H4 (cell line): ENCODE data around the gene MYCBP2. TPM values are rescaled to one million over a fixed set of nuclear protein-coding genes. Genes with fewer than 3 reads are reported as not detected.

ENCODE experiments used
- total RNA-seq: library from RNA; depleted of rRNA; stranded (reverse); fragments of >200 nt; shearing (Covaris generic); gene quantifications from 2 replicates; pipeline ENCODE4 v1.2.3, GENCODE V29; 2014; rRNA removed

Gene MYCBP2
- total RNA-seq, 1 experiment from 2014 or later = 20.6 TPM

Other genes with a start within 250 kb of the MYCBP2 start
- gene SCEL, start 208.6 kb upstream of the MYCBP2 start, total RNA-seq = not detected in 2 replicates